HG03103 (cell line): Measurements from ENCODE around the gene TAL1.

Experiments
- ATAC-seq: cut with Tn5 transposase; IDR thresholded peaks from one replicate; pipeline ENCODE4 v1.9.1; 2021; ENCODE audit warnings: low read depth; ENCODE audit not compliant: unreplicated experiment

TAL1 gene

GRCh38 chr1:47189844-47190508 is 42.0 kb downstream of the TAL1 start, which contains the start of gene PDZK1IP1:
PDZK1IP1 (minus strand) TSS chr1:47190036; CDS start chr1:47189932, 104 bp downstream.
- no peak for ATAC-seq

- ATAC-seq, result no peak
Measured at GRCh38 chr1:47188791-47189785, 42.9 kb downstream of the TAL1 start.

GRCh38 chr1:47187926-47188250 is 44.1 kb downstream of the TAL1 start:
- no peak for ATAC-seq

GRCh38 chr1:47187231-47187925 is 44.6 kb downstream of the TAL1 start:
- no peak for ATAC-seq

GRCh38 chr1:47186267-47187185 is 45.5 kb downstream of the TAL1 start:
- no peak for ATAC-seq

- ATAC-seq, result no peak
Measured at GRCh38 chr1:47184822-47185677, 47.0 kb downstream of the TAL1 start.

GRCh38 chr1:47184090-47184821 is 47.8 kb downstream of the TAL1 start:
- ATAC-seq, result no peak

- no peak for ATAC-seq
Measured at GRCh38 chr1:47183308-47184089, 48.5 kb downstream of the TAL1 start.

- ATAC-seq, result no peak
Measured at GRCh38 chr1:47182676-47183235, 49.3 kb downstream of the TAL1 start.

- no peak for ATAC-seq
Measured at GRCh38 chr1:47181955-47182675, 49.9 kb downstream of the TAL1 start.

- no peak for ATAC-seq
Measured at GRCh38 chr1:47181095-47181954, 50.7 kb downstream of the TAL1 start.

- no peak for ATAC-seq
Measured at GRCh38 chr1:47180603-47181094, 51.4 kb downstream of the TAL1 start.

GRCh38 chr1:47179988-47180563 is 51.9 kb downstream of the TAL1 start:
- no peak for ATAC-seq

GRCh38 chr1:47179017-47179987 is 52.7 kb downstream of the TAL1 start:
- peak; percentile 91 for ATAC-seq
